H9 (cell line): Measurements from ENCODE around the gene WDR27. TPM values are rescaled to one million over a fixed set of nuclear protein-coding genes. Genes with fewer than 3 reads are reported as not detected.

ENCODE experiments used
- DNase-seq: peaks from one replicate; pipeline ENCODE4 v3.0.0-alpha.2; 2017
- H2AFZ ChIP-seq: one replicate; pipeline ENCODE4 v1.6.1; 2013; ENCODE audit warnings: mild to moderate bottlenecking, low read length, control low read depth, moderate library complexity
- H2AK5ac ChIP-seq: 2 replicates; pipeline ENCODE4 v1.6.1; 2013; ENCODE audit warnings: low read length, control low read depth, mixed read lengths; ENCODE audit not compliant: insufficient read length
- H2BK120ac ChIP-seq: one replicate; pipeline ENCODE4 v1.6.1; 2013; ENCODE audit warnings: low read depth, mild to moderate bottlenecking, low read length, control low read depth, inconsistent platforms; ENCODE audit not compliant: poor library complexity, severe bottlenecking
- H2BK12ac ChIP-seq: 2 replicates; pipeline ENCODE4 v1.6.1; 2013; ENCODE audit warnings: low read length, control low read depth, mixed read lengths, low read depth; ENCODE audit not compliant: insufficient read length
- H2BK15ac ChIP-seq: 2 replicates; pipeline ENCODE4 v1.6.1; 2013; ENCODE audit warnings: low read depth, low read length, control low read depth
- H2BK20ac ChIP-seq: one replicate; pipeline ENCODE4 v1.6.1; 2013; ENCODE audit warnings: low read depth, mild to moderate bottlenecking, low read length, control low read depth, inconsistent platforms; ENCODE audit not compliant: poor library complexity, severe bottlenecking
- H2BK5ac ChIP-seq: 2 replicates; pipeline ENCODE4 v1.6.1; 2013; ENCODE audit warnings: low read length, control low read depth, mixed read lengths; ENCODE audit not compliant: insufficient read length
- H3K14ac ChIP-seq: 2 replicates; pipeline ENCODE4 v1.6.1; 2013; ENCODE audit warnings: low read length, control low read depth; ENCODE audit not compliant: insufficient read depth
- H3K18ac ChIP-seq: 2 replicates; pipeline ENCODE4 v1.6.1; 2013; ENCODE audit warnings: low read depth, mild to moderate bottlenecking, mixed read lengths, low read length, control low read depth; ENCODE audit not compliant: insufficient read length
- H3K23ac ChIP-seq: 2 replicates; pipeline ENCODE4 v1.6.1; 2013; ENCODE audit warnings: low read length, control low read depth, mixed read lengths, low read depth; ENCODE audit not compliant: insufficient read length
- H3K23me2 ChIP-seq: 2 replicates; pipeline ENCODE4 v1.6.1; 2013; ENCODE audit warnings: low read depth, mild to moderate bottlenecking, mixed read lengths, low read length, control low read depth; ENCODE audit not compliant: insufficient read length, poor library complexity, severe bottlenecking
- H3K27ac ChIP-seq: 2 replicates; pipeline ENCODE4 v1.5.1; 2013; ENCODE audit warnings: low read length, control low read depth, mixed read lengths, low read depth; ENCODE audit not compliant: insufficient read length
- H3K27me3 ChIP-seq: 2 replicates; pipeline ENCODE4 v1.6.1; 2013; ENCODE audit warnings: low read length, control low read depth, inconsistent platforms; ENCODE audit not compliant: insufficient read depth
- H3K4ac ChIP-seq: 2 replicates; pipeline ENCODE4 v1.6.1; 2013; ENCODE audit warnings: low read depth, mild to moderate bottlenecking, control low read depth, inconsistent platforms, low read length, moderate library complexity
- H3K4me1 ChIP-seq: 2 replicates; pipeline ENCODE4 v1.6.1; 2013; ENCODE audit warnings: low read length, control low read depth, inconsistent platforms; ENCODE audit not compliant: insufficient read depth
- H3K4me2 ChIP-seq: 2 replicates; pipeline ENCODE4 v1.6.1; 2013; ENCODE audit warnings: low read length, control low read depth, mixed read lengths; ENCODE audit not compliant: insufficient read length, insufficient read depth
- H3K56ac ChIP-seq: 2 replicates; pipeline ENCODE4 v1.6.1; 2013; ENCODE audit warnings: low read depth, mild to moderate bottlenecking, mixed read lengths, low read length, control low read depth; ENCODE audit not compliant: insufficient read length
- H3K79me1 ChIP-seq: 2 replicates; pipeline ENCODE4 v1.6.1; 2013; ENCODE audit warnings: low read depth, mild to moderate bottlenecking, moderate library complexity, low read length, control low read depth, inconsistent platforms; ENCODE audit not compliant: insufficient read depth, poor library complexity, severe bottlenecking
- H3K79me2 ChIP-seq: 2 replicates; pipeline ENCODE4 v1.6.1; 2013; ENCODE audit warnings: low read length, control low read depth, inconsistent platforms; ENCODE audit not compliant: insufficient read depth
- H3K9ac ChIP-seq: 2 replicates; pipeline ENCODE4 v1.6.1; 2013; ENCODE audit warnings: low read length, control low read depth, mixed read lengths; ENCODE audit not compliant: insufficient read length; ENCODE audit errors: extremely low read depth
- H3K9me3 ChIP-seq: one replicate; pipeline ENCODE4 v1.6.1; 2013; ENCODE audit warnings: low read depth, low read length, inconsistent platforms; ENCODE audit not compliant: control insufficient read depth
- H3T11ph ChIP-seq: one replicate; pipeline ENCODE4 v1.6.1; 2013; ENCODE audit warnings: mild to moderate bottlenecking, low read length, control low read depth, inconsistent platforms
- H4K20me1 ChIP-seq: one replicate; pipeline ENCODE4 v1.6.1; 2013; ENCODE audit not compliant: control insufficient read depth, insufficient read length, insufficient read depth
- H4K5ac ChIP-seq: 2 replicates; pipeline ENCODE4 v1.6.1; 2013; ENCODE audit warnings: low read depth, mild to moderate bottlenecking, mixed read lengths, low read length, control low read depth; ENCODE audit not compliant: insufficient read length
- H4K8ac ChIP-seq: replicated peaks from 2 replicates; pipeline ENCODE4 v1.6.1; 2013; ENCODE audit warnings: low read length, control low read depth, mixed read lengths, low read depth; ENCODE audit not compliant: insufficient read length
- H4K91ac ChIP-seq: 2 replicates; pipeline ENCODE4 v1.6.1; 2013; ENCODE audit warnings: low read depth, mild to moderate bottlenecking, moderate library complexity, mixed read lengths, low read length, control low read depth; ENCODE audit not compliant: insufficient read length
- H3K27ac Mint-ChIP-seq, 3 experiments: 2 replicates in 2 of 3; 3 replicates in 1 of 3; pipeline ENCODE4 v1.8.0; 2020 to 2021; ENCODE audit warnings: mixed read lengths in 3 of 3, mild to moderate bottlenecking in 1 of 3, moderate library complexity in 1 of 3
- H3K27me3 Mint-ChIP-seq: 2 replicates; pipeline ENCODE4 v1.8.0; 2021; ENCODE audit warnings: low read depth, mild to moderate bottlenecking, moderate library complexity, mixed read lengths
- H3K36me3 Mint-ChIP-seq, 3 experiments: 2 replicates in 2 of 3; 3 replicates in 1 of 3; pipeline ENCODE4 v1.8.0; 2020 to 2021; ENCODE audit warnings: low read depth in 3 of 3, mixed read lengths in 3 of 3; ENCODE audit not compliant: insufficient read depth in 1 of 3
- H3K4me1 Mint-ChIP-seq, 2 experiments: 2 replicates each; pipeline ENCODE4 v1.8.0; 2020; ENCODE audit warnings: mixed read lengths in 2 of 2
- H3K4me3 Mint-ChIP-seq, 2 experiments: 2 replicates in 1 of 2; 3 replicates in 1 of 2; pipeline ENCODE4 v1.8.0; 2020 to 2021; ENCODE audit warnings: mild to moderate bottlenecking in 2 of 2, mixed read lengths in 2 of 2, moderate library complexity in 1 of 2
- H3K9me3 Mint-ChIP-seq, 2 experiments: 2 replicates in 1 of 2; 3 replicates in 1 of 2; pipeline ENCODE4 v1.8.0; 2020; ENCODE audit warnings: mild to moderate bottlenecking in 2 of 2, mixed read lengths in 2 of 2, moderate library complexity in 1 of 2
- whole genome bisulfite sequencing: extraction: QIAGEN DNeasy Blood & Tissue Kit; methylation state at CpG from one replicate; pipeline ENCODE4 v1.1.7; 2013; ENCODE audit warnings: missing lambda C conversion rate, low lambda C conversion rate, mixed read lengths; ENCODE audit not compliant: insufficient read length; ENCODE audit errors: extremely low coverage; 5-methylcytosine and 5-hydroxymethylcytosine counted together
- total RNA-seq: library from RNA; stranded (reverse); gene quantifications from 2 replicates; pipeline ENCODE4 v1.2.1, GENCODE V29; 2021
- TF ChIP-seq, protein P1 (sequence below): fragments of 200-600 bp; sonication (generic); conservative IDR thresholded peaks from 3 replicates; pipeline ENCODE4 v1.8.0; 2021; ENCODE audit warnings: antibody characterized with exemption, mild to moderate bottlenecking

The WDR27 gene
- total RNA-seq, 1 experiment from 2014 or later, result 48.7 TPM

DNA sequence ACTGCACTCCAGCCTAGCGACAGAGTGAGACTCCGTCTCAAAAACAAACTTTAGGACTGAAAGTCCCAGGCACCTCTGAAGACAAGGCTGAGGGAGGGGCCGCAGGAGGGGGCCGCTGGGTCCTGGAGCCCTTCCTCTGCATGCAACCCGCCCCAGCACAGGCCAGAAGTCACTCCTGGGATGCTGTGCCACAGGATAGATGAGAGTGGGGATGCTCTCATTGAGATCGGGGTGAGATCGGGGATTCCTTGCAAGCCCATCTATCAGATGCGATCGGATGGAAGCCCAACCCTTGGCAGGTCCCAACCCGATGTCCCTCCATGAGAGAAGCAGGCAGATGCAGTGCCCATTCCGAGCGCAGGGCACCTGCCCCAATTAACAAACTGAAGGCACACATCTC lies 66.5 kb downstream of the WDR27 start:
- Histone ChIP-seq H4K5ac (no peak overlapping the region), H3K18ac (no peak overlapping the region), H4K8ac (no peak overlapping the region), H2AFZ (no peak overlapping the region), H2BK12ac (no peak overlapping the region), H3K9ac (no peak overlapping the region), H3K4me1 (peaks cover 2% of the 10 kb centered on the region; the same call in 1 of the 2 replicates), H3K4me2 (no peak overlapping the region), H3K14ac (no peak overlapping the region), H2AK5ac (no peak overlapping the region), H3K23me2 (no peaks in the 10 kb centered on the region), H3K56ac (no peak overlapping the region), H3K27ac (no peak overlapping the region), H3K9me3 (no peaks in the 10 kb centered on the region), H3K79me2 (no peaks in the 10 kb centered on the region), H2BK5ac (no peak overlapping the region), H3K79me1 (no peaks in the 10 kb centered on the region), H3T11ph (no peak overlapping the region), H3K23ac (no peak overlapping the region), H4K20me1 (no peaks in the 10 kb centered on the region), H4K91ac (no peak overlapping the region), H3K27me3 (no peaks in the 10 kb centered on the region), H2BK20ac (no peak overlapping the region), H3K4ac (no peak overlapping the region), H2BK15ac (no peak overlapping the region), H2BK120ac (no peak overlapping the region)
- Mint-ChIP-seq H3K36me3 (peaks cover 20 to 57% (median 47%) of the 10 kb centered on the region in 3 experiments; a peak in 6 of 7 replicates), H3K4me1 (no peaks in the 10 kb centered on the region; a peak in 1 of 4 replicates), H3K4me3 (no peak overlapping the region), H3K9me3 (no peaks in the 10 kb centered on the region), H3K27ac (no peak overlapping the region), H3K27me3 (no peaks in the 10 kb centered on the region)
- DNase-seq, result no peak
- TF ChIP-seq, protein P1, sequence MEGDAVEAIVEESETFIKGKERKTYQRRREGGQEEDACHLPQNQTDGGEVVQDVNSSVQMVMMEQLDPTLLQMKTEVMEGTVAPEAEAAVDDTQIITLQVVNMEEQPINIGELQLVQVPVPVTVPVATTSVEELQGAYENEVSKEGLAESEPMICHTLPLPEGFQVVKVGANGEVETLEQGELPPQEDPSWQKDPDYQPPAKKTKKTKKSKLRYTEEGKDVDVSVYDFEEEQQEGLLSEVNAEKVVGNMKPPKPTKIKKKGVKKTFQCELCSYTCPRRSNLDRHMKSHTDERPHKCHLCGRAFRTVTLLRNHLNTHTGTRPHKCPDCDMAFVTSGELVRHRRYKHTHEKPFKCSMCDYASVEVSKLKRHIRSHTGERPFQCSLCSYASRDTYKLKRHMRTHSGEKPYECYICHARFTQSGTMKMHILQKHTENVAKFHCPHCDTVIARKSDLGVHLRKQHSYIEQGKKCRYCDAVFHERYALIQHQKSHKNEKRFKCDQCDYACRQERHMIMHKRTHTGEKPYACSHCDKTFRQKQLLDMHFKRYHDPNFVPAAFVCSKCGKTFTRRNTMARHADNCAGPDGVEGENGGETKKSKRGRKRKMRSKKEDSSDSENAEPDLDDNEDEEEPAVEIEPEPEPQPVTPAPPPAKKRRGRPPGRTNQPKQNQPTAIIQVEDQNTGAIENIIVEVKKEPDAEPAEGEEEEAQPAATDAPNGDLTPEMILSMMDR, result no peak
- WGBS, result no CpG with 5 or more reads among the region's 12 CpGs
